Heart left ventricle (tissue), 16 donors: ENCODE data around the gene VWA2. TPM values are rescaled to one million over a fixed set of nuclear protein-coding genes. Genes with fewer than 3 reads are reported as not detected.

Experiments
- ATAC-seq, 4 donors: fragments of 200-7000 bp; cut with Tn5 transposase; one replicate each; pipeline ENCODE4 v1.9.1; 2020 to 2022; ENCODE audit warnings: moderate library complexity in 4 of 4, mild to moderate bottlenecking in 3 of 4, moderate number of reproducible peaks in 1 of 4
- DNase-seq, 5 donors: peaks; one replicate each; pipeline ENCODE4 v3.0.0-alpha.2; 2020
- H3K27ac ChIP-seq, 12 donors: fragments of 200-600 bp; sonication (generic) in 4 of 12; one replicate each; pipeline versions ENCODE4 v1.5.0 to v1.8.0; 2016 to 2022; ENCODE audit warnings: mild to moderate bottlenecking in 2 of 12
- H3K27me3 ChIP-seq, 9 donors: fragments of 200-600 bp; sonication (generic) in 2 of 9; one replicate each; pipeline versions ENCODE4 v1.5.1 to v1.8.0; 2016 to 2022; ENCODE audit warnings: mild to moderate bottlenecking in 3 of 9
- H3K36me3 ChIP-seq, 9 donors: fragments of 200-600 bp; sonication (generic) in 2 of 9; one replicate each; pipeline versions ENCODE4 v1.5.0 to v1.8.0; 2018 to 2022; ENCODE audit warnings: mild to moderate bottlenecking in 2 of 9
- H3K4me1 ChIP-seq, 12 donors: fragments of 200-600 bp; sonication (generic) in 4 of 12; one replicate each; pipeline versions ENCODE4 v1.5.0 to v1.8.0; 2016 to 2022; ENCODE audit warnings: mild to moderate bottlenecking in 3 of 12
- H3K4me3 ChIP-seq, 12 donors: fragments of 200-600 bp; sonication (generic) in 4 of 12; one replicate each; pipeline versions ENCODE4 v1.5.0 to v1.8.0; 2017 to 2022; ENCODE audit warnings: mild to moderate bottlenecking in 9 of 12, moderate library complexity in 4 of 12
- H3K9me3 ChIP-seq, 12 donors: fragments of 200-600 bp; sonication (generic) in 4 of 12; one replicate each; pipeline versions ENCODE4 v1.5.0 to v1.8.0; 2016 to 2022; ENCODE audit warnings: mild to moderate bottlenecking in 1 of 12
- POLR2A ChIP-seq, 2 donors: fragments of 450-650 bp; IDR thresholded peaks; one replicate each; pipeline ENCODE4 v1.6.1; 2017; ENCODE audit warnings: antibody characterized with exemption in 2 of 2, mild to moderate bottlenecking in 2 of 2, moderate library complexity in 2 of 2
- WGBS, 4 donors: extraction: QIAGEN DNeasy Blood & Tissue Kit in 2 of 4; methylation state at CpG; one replicate each; pipeline versions ENCODE4 v1.1.5 to v1.1.7; 2013 to 2018; 5-methylcytosine and 5-hydroxymethylcytosine counted together
- intact Hi-C, 10 donors: fragments of 100-400 bp; cut with DNase I; formaldehyde crosslinking; loops; one replicate each; pipeline versions ENCODE4 v1.11.1 to v1.14.2; 2022
- polyA plus RNA-seq, 2 donors: library from polyadenylated mRNA; stranded (reverse); fragments of 200-250 nt; gene quantifications; one replicate each; pipeline ENCODE4 v1.2.3, GENCODE V29; 2013
- total RNA-seq, 9 donors: library from RNA; depleted of rRNA in 2 of 9; stranded (reverse); fragments of >200 nt in 2 of 9; fragmentation: NEBNext Ultra II Directional in 3 of 9; extraction: Animal tissue kit (Norgen Biotek cat#: 25700) in 3 of 9; gene quantifications; one replicate each; pipeline versions ENCODE4 v1.1.0 to v1.2.4, GENCODE V29; 2016 to 2023
- TF ChIP-seq, protein P1 (sequence below), 12 donors: fragments of 200-600 bp; sonication (generic) in 4 of 12; IDR thresholded peaks; one replicate each; pipeline versions ENCODE4 v1.5.0 to v1.8.0; 2018 to 2022; ENCODE audit warnings: antibody characterized with exemption in 12 of 12, mild to moderate bottlenecking in 5 of 12
- donor health status: ischemic (EF 13 %, LVEDD 7.1; RV severe dilation, severe dysfunction).
- donor health status: healthy with polysubstance abuse.
- donor health status: DM: no; HTN: yes; CAD: no.
- donor health status: DM: no; HTN: no; CAD: no.
- donor health status: ischemic (EF 25% LVEDD 6.9; RV normal size, moderate dysfunction).
- donor health status: ischemic (EF 25% LVEDD 5.7; RV mildly dilated, moderate dysfunction).
- donor health status: healthy.
- donor health status: DM: yes; HTN: yes; CAD: no.
- donor health status: ischemic (EF 35%, LVEDD 5.7; RV mildly dilated, moderate dysfunction).
- donor health status: nonischemic (EF 11% LVEDD 7.7; RV severe dilation, severe dysfunction).
- donor health status: DM: yes; HTN: yes; CAD: no.
- donor health status: PGD.
- donor health status: ischemic (EF 29% LVEDD 5.4; RV normal size, mild dysfunction).
- donor health status: nonischemic (EF 23%, LVEDD 6.1; RV moderate dilation, normal function).

Gene VWA2
- total and polyA plus RNA-seq, 11 donors, result 0.03 to 0.41 TPM; not detected in 9

DNA sequence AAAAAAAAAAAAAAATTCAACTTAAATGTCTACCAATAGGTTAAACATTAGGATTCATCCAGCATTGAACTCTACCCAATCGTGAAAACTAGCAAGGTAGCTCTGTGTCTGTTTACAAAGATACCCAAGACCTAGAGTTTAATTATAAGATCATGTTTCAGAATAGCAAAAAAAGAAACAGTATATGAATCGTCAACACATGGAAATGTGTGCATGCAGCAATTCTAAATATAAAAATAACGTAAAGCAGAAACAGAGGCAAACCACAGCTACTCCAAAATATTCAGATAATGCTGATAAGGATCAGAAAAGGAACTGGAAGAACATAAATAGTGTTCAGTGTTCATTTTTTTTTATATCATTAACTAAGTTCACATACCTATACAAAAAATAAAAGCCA lies 96.6 kb downstream of the VWA2 start:
- Histone ChIP-seq H3K9me3 (no peaks in the 10 kb centered on the region), H3K4me1 (peaks cover 0 to 25% (median 14%) of the 10 kb centered on the region in 12 donors), H3K36me3 (peaks cover 0 to 6% (median 0%) of the 10 kb centered on the region in 9 donors), H3K4me3 (no peak overlapping the region), H3K27ac (no peak overlapping the region), H3K27me3 (no peaks in the 10 kb centered on the region)
- ATAC-seq, result no peak
- DNase-seq, result no peak
- no peak for TF ChIP-seq POLR2A (IDR thresholded peaks at IDR 0.05)
- TF ChIP-seq, protein P1, sequence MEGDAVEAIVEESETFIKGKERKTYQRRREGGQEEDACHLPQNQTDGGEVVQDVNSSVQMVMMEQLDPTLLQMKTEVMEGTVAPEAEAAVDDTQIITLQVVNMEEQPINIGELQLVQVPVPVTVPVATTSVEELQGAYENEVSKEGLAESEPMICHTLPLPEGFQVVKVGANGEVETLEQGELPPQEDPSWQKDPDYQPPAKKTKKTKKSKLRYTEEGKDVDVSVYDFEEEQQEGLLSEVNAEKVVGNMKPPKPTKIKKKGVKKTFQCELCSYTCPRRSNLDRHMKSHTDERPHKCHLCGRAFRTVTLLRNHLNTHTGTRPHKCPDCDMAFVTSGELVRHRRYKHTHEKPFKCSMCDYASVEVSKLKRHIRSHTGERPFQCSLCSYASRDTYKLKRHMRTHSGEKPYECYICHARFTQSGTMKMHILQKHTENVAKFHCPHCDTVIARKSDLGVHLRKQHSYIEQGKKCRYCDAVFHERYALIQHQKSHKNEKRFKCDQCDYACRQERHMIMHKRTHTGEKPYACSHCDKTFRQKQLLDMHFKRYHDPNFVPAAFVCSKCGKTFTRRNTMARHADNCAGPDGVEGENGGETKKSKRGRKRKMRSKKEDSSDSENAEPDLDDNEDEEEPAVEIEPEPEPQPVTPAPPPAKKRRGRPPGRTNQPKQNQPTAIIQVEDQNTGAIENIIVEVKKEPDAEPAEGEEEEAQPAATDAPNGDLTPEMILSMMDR (IDR thresholded peaks at IDR 0.05), result no peak
- intact Hi-C loops, result loop anchor here in 1 of 10 donors (5.0 kb wide), 1 partner anchor 67 kb away; the partner anchor contains the start of gene AFAP1L2
- 71 to 79% (median 77%) methylated on average over 3 of the region's 3 CpGs for WGBS, 4 donors

DNA sequence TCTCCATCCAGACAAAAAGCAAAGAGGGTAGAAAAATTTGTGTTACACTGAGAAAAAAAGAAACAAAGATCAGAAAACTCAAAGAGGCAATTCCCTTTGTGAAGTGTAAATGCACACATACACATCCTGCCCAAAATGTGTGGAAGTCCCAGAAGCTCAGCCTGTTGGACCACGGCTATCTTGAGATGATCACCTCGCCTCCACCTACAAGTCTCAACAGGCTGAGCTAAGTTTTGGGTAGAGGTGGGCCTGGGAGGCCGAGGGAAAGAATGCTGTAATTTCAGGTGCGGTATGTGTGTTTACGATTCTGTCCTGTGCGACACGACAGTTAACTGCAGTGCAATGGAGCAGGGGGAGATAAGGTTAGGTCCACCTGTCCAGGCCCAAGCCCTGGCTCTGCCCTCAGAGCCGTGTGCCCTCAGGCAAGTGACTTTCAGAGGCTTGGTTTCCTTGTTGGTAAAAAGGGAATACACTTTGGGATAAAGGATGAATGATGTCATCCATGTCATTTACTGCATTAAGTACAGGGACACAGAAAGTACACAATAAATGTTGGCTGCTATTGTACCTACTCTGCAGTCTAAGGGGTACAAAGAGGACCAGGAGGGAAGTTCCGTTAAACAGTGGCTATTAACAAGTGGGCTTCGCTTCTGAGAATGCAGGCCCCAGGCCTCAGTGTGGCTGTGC lies 97.9 kb downstream of the VWA2 start:
- no peak for DNase-seq
- TF ChIP-seq, protein P1 (IDR thresholded peaks at IDR 0.05), result no peak
- no peak for TF ChIP-seq POLR2A (IDR thresholded peaks at IDR 0.05)
- Histone ChIP-seq H3K4me3 (no peak overlapping the region), H3K4me1 (peaks cover 0 to 20% (median 14%) of the 10 kb centered on the region in 12 donors), H3K9me3 (no peaks in the 10 kb centered on the region), H3K27ac (no peak overlapping the region), H3K27me3 (no peaks in the 10 kb centered on the region), H3K36me3 (peaks cover 0 to 6% (median 0%) of the 10 kb centered on the region in 9 donors)
- intact Hi-C loops, result loop anchor here in 1 of 10 donors (5.0 kb wide), 1 partner anchor 65 kb away; the partner anchor contains the start of gene AFAP1L2
- no peak for ATAC-seq
- WGBS, 4 donors, result 91 to 96% (median 92%) methylated on average over 10 of the region's 10 CpGs

DNA sequence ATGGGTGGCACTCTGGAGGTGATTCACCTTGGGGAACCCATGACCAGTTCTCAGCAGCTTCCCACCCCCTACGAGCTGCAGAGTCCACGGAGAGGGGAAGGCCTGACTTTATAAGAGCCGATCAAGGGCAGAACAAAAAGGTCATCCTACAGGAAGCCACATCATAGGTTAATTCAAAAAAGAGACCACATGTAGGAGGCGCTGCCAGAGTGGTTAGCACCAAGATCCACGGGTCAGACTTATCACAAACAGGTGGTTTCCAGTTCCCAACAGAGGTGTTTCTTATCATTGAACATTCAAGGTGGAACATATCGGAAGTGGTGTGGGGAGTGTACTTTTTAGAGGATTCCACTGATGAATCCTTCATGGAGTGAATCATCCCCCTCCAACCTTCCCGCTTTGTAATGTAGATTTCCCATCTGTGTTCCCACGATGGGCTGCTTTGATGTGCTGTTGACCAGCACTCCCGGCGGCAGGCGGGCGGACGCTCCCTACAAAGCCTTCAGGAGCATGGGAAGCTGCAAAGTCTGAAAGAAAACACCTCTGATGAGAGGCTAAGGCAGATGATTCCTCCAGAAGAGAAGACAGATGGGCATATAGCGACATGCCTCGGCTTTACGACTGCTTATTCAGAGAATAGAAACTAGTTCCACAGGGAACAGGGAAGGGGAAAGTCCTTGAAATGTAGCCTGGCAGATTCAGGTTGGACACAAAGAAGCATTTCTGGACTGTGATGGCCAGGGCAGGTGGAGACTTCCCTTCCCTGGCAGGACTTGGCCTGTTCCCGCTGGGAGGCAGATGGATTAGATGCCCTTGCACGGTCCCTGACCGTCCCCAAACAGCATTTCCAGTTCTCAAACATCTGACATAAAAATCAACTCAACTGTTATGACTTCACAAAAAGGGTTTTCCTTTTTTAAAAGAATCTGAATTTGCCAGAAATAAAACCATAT lies 98.7 kb downstream of the VWA2 start:
- no peak for ATAC-seq
- Histone ChIP-seq H3K27me3 (no peaks in the 10 kb centered on the region), H3K4me1 (peaks cover 0 to 13% (median 7%) of the 10 kb centered on the region in 12 donors), H3K36me3 (peaks cover 0 to 6% (median 0%) of the 10 kb centered on the region in 9 donors), H3K27ac (no peak overlapping the region), H3K4me3 (no peak overlapping the region), H3K9me3 (no peaks in the 10 kb centered on the region)
- intact Hi-C loops, result loop anchor here in 1 of 10 donors (5.0 kb wide), 1 partner anchor 65 kb away; the partner anchor contains the start of gene AFAP1L2
- no peak for DNase-seq
- no peak for TF ChIP-seq POLR2A (IDR thresholded peaks at IDR 0.05)
- TF ChIP-seq, protein P1 (IDR thresholded peaks at IDR 0.05), result no peak
- 87 to 88% (median 88%) methylated on average over 19 of the region's 19 CpGs for WGBS, 4 donors

DNA sequence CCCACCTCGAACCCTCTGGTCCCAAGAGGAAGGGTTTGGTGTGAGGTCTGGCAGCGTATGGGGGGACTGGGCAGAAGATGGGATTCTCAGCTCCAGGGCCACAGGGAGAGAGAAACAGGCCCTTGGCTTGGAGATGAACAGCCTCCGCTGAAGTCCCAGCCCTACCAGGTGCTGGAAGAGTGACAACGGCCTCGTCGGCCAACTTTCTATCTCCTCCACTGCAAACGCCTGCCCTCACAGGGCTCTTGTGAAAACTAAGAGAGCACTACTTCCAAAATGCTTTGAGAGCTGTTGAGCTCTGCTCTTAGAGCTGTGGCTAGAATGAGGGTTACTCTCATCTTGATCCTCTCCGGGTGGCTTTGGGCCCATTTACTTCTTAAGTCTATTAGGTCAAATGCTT lies 101.8 kb downstream of the VWA2 start:
- H3K27me3 ChIP-seq, result no peaks in the 10 kb centered on the region
- TF ChIP-seq, protein P1 (IDR thresholded peaks at IDR 0.05), result no peak
- TF ChIP-seq POLR2A (IDR thresholded peaks at IDR 0.05), result no peak
- H3K4me3 ChIP-seq, result no peak overlapping the region
- DNase-seq (peak in 2 of 5 donors; percentile 35 to 65), ATAC-seq (peak in 3 of 4 donors; percentile 68 to 77 (median 68))
- peaks cover 0 to 22% (median 5%) of the 10 kb centered on the region in 12 donors for H3K4me1 ChIP-seq
- intact Hi-C loops, result no loop called here
- H3K27ac ChIP-seq, result no peak overlapping the region
- WGBS, 4 donors, result 60 to 65% (median 62%) methylated on average over 8 of the region's 8 CpGs
- no peaks in the 10 kb centered on the region for H3K9me3 ChIP-seq
- H3K36me3 ChIP-seq, result peaks cover 0 to 6% (median 0%) of the 10 kb centered on the region in 9 donors
